H9 (cell line): ENCODE measurements around the gene JMJD8. TPM values are rescaled to one million over a fixed set of nuclear protein-coding genes. Genes with fewer than 3 reads are reported as not detected.

Experiments
- DNase-seq: peaks from one replicate; pipeline ENCODE4 v3.0.0-alpha.2; 2017
- H2AFZ ChIP-seq: one replicate; pipeline ENCODE4 v1.6.1; 2013; ENCODE audit warnings: mild to moderate bottlenecking, low read length, control low read depth, moderate library complexity
- H2AK5ac ChIP-seq: 2 replicates; pipeline ENCODE4 v1.6.1; 2013; ENCODE audit warnings: low read length, control low read depth, mixed read lengths; ENCODE audit not compliant: insufficient read length
- H2BK120ac ChIP-seq: one replicate; pipeline ENCODE4 v1.6.1; 2013; ENCODE audit warnings: low read depth, mild to moderate bottlenecking, low read length, control low read depth, inconsistent platforms; ENCODE audit not compliant: poor library complexity, severe bottlenecking
- H2BK12ac ChIP-seq: 2 replicates; pipeline ENCODE4 v1.6.1; 2013; ENCODE audit warnings: low read length, control low read depth, mixed read lengths, low read depth; ENCODE audit not compliant: insufficient read length
- H2BK15ac ChIP-seq: 2 replicates; pipeline ENCODE4 v1.6.1; 2013; ENCODE audit warnings: low read depth, low read length, control low read depth
- H2BK20ac ChIP-seq: one replicate; pipeline ENCODE4 v1.6.1; 2013; ENCODE audit warnings: low read depth, mild to moderate bottlenecking, low read length, control low read depth, inconsistent platforms; ENCODE audit not compliant: poor library complexity, severe bottlenecking
- H2BK5ac ChIP-seq: 2 replicates; pipeline ENCODE4 v1.6.1; 2013; ENCODE audit warnings: low read length, control low read depth, mixed read lengths; ENCODE audit not compliant: insufficient read length
- H3K14ac ChIP-seq: 2 replicates; pipeline ENCODE4 v1.6.1; 2013; ENCODE audit warnings: low read length, control low read depth; ENCODE audit not compliant: insufficient read depth
- H3K18ac ChIP-seq: 2 replicates; pipeline ENCODE4 v1.6.1; 2013; ENCODE audit warnings: low read depth, mild to moderate bottlenecking, mixed read lengths, low read length, control low read depth; ENCODE audit not compliant: insufficient read length
- H3K23ac ChIP-seq: 2 replicates; pipeline ENCODE4 v1.6.1; 2013; ENCODE audit warnings: low read length, control low read depth, mixed read lengths, low read depth; ENCODE audit not compliant: insufficient read length
- H3K23me2 ChIP-seq: 2 replicates; pipeline ENCODE4 v1.6.1; 2013; ENCODE audit warnings: low read depth, mild to moderate bottlenecking, mixed read lengths, low read length, control low read depth; ENCODE audit not compliant: insufficient read length, poor library complexity, severe bottlenecking
- H3K27ac ChIP-seq: 2 replicates; pipeline ENCODE4 v1.5.1; 2013; ENCODE audit warnings: low read length, control low read depth, mixed read lengths, low read depth; ENCODE audit not compliant: insufficient read length
- H3K27me3 ChIP-seq: 2 replicates; pipeline ENCODE4 v1.6.1; 2013; ENCODE audit warnings: low read length, control low read depth, inconsistent platforms; ENCODE audit not compliant: insufficient read depth
- H3K4ac ChIP-seq: 2 replicates; pipeline ENCODE4 v1.6.1; 2013; ENCODE audit warnings: low read depth, mild to moderate bottlenecking, control low read depth, inconsistent platforms, low read length, moderate library complexity
- H3K4me1 ChIP-seq: 2 replicates; pipeline ENCODE4 v1.6.1; 2013; ENCODE audit warnings: low read length, control low read depth, inconsistent platforms; ENCODE audit not compliant: insufficient read depth
- H3K4me2 ChIP-seq: 2 replicates; pipeline ENCODE4 v1.6.1; 2013; ENCODE audit warnings: low read length, control low read depth, mixed read lengths; ENCODE audit not compliant: insufficient read length, insufficient read depth
- H3K56ac ChIP-seq: 2 replicates; pipeline ENCODE4 v1.6.1; 2013; ENCODE audit warnings: low read depth, mild to moderate bottlenecking, mixed read lengths, low read length, control low read depth; ENCODE audit not compliant: insufficient read length
- H3K79me1 ChIP-seq: 2 replicates; pipeline ENCODE4 v1.6.1; 2013; ENCODE audit warnings: low read depth, mild to moderate bottlenecking, moderate library complexity, low read length, control low read depth, inconsistent platforms; ENCODE audit not compliant: insufficient read depth, poor library complexity, severe bottlenecking
- H3K79me2 ChIP-seq: 2 replicates; pipeline ENCODE4 v1.6.1; 2013; ENCODE audit warnings: low read length, control low read depth, inconsistent platforms; ENCODE audit not compliant: insufficient read depth
- H3K9ac ChIP-seq: 2 replicates; pipeline ENCODE4 v1.6.1; 2013; ENCODE audit warnings: low read length, control low read depth, mixed read lengths; ENCODE audit not compliant: insufficient read length; ENCODE audit errors: extremely low read depth
- H3K9me3 ChIP-seq: one replicate; pipeline ENCODE4 v1.6.1; 2013; ENCODE audit warnings: low read depth, low read length, inconsistent platforms; ENCODE audit not compliant: control insufficient read depth
- H3T11ph ChIP-seq: one replicate; pipeline ENCODE4 v1.6.1; 2013; ENCODE audit warnings: mild to moderate bottlenecking, low read length, control low read depth, inconsistent platforms
- H4K20me1 ChIP-seq: one replicate; pipeline ENCODE4 v1.6.1; 2013; ENCODE audit not compliant: control insufficient read depth, insufficient read length, insufficient read depth
- H4K5ac ChIP-seq: 2 replicates; pipeline ENCODE4 v1.6.1; 2013; ENCODE audit warnings: low read depth, mild to moderate bottlenecking, mixed read lengths, low read length, control low read depth; ENCODE audit not compliant: insufficient read length
- H4K8ac ChIP-seq: replicated peaks from 2 replicates; pipeline ENCODE4 v1.6.1; 2013; ENCODE audit warnings: low read length, control low read depth, mixed read lengths, low read depth; ENCODE audit not compliant: insufficient read length
- H4K91ac ChIP-seq: 2 replicates; pipeline ENCODE4 v1.6.1; 2013; ENCODE audit warnings: low read depth, mild to moderate bottlenecking, moderate library complexity, mixed read lengths, low read length, control low read depth; ENCODE audit not compliant: insufficient read length
- H3K27ac Mint-ChIP-seq, 3 experiments: 2 replicates in 2 of 3; 3 replicates in 1 of 3; pipeline ENCODE4 v1.8.0; 2020 to 2021; ENCODE audit warnings: mixed read lengths in 3 of 3, mild to moderate bottlenecking in 1 of 3, moderate library complexity in 1 of 3
- H3K27me3 Mint-ChIP-seq: 2 replicates; pipeline ENCODE4 v1.8.0; 2021; ENCODE audit warnings: low read depth, mild to moderate bottlenecking, moderate library complexity, mixed read lengths
- H3K36me3 Mint-ChIP-seq, 3 experiments: 2 replicates in 2 of 3; 3 replicates in 1 of 3; pipeline ENCODE4 v1.8.0; 2020 to 2021; ENCODE audit warnings: low read depth in 3 of 3, mixed read lengths in 3 of 3; ENCODE audit not compliant: insufficient read depth in 1 of 3
- H3K4me1 Mint-ChIP-seq, 2 experiments: 2 replicates each; pipeline ENCODE4 v1.8.0; 2020; ENCODE audit warnings: mixed read lengths in 2 of 2
- H3K4me3 Mint-ChIP-seq, 2 experiments: 2 replicates in 1 of 2; 3 replicates in 1 of 2; pipeline ENCODE4 v1.8.0; 2020 to 2021; ENCODE audit warnings: mild to moderate bottlenecking in 2 of 2, mixed read lengths in 2 of 2, moderate library complexity in 1 of 2
- H3K9me3 Mint-ChIP-seq, 2 experiments: 2 replicates in 1 of 2; 3 replicates in 1 of 2; pipeline ENCODE4 v1.8.0; 2020; ENCODE audit warnings: mild to moderate bottlenecking in 2 of 2, mixed read lengths in 2 of 2, moderate library complexity in 1 of 2
- CTCF ChIP-seq: fragments of 200-600 bp; sonication (generic); conservative IDR thresholded peaks from 3 replicates; pipeline ENCODE4 v1.8.0; 2021; ENCODE audit warnings: antibody characterized with exemption, mild to moderate bottlenecking
- WGBS: extraction: QIAGEN DNeasy Blood & Tissue Kit; methylation state at CpG from one replicate; pipeline ENCODE4 v1.1.7; 2013; ENCODE audit warnings: missing lambda C conversion rate, low lambda C conversion rate, mixed read lengths; ENCODE audit not compliant: insufficient read length; ENCODE audit errors: extremely low coverage; 5-methylcytosine and 5-hydroxymethylcytosine counted together
- total RNA-seq: library from RNA; stranded (reverse); gene quantifications from 2 replicates; pipeline ENCODE4 v1.2.1, GENCODE V29; 2021

The JMJD8 gene
- total RNA-seq, 1 experiment from 2014 or later, result 52.7 TPM

GRCh38 chr16:708959-709358 lies 24.8 kb upstream of the JMJD8 start:
- Histone ChIP-seq H2BK5ac (no peak overlapping the region), H3K23ac (no peak overlapping the region), H3K56ac (no peak overlapping the region), H2BK20ac (no peak overlapping the region), H3K9me3 (no peaks in the 10 kb centered on the region), H2BK12ac (no peak overlapping the region), H4K20me1 (no peaks in the 10 kb centered on the region), H3K4me1 (no peaks in the 10 kb centered on the region), H2AK5ac (no peak overlapping the region), H2BK15ac (no peak overlapping the region), H3K14ac (no peak overlapping the region), H3K9ac (no peak overlapping the region), H4K8ac (no peak overlapping the region), H3K79me2 (no peaks in the 10 kb centered on the region), H2BK120ac (no peak overlapping the region), H3K4me2 (no peak overlapping the region), H4K5ac (no peak overlapping the region), H4K91ac (no peak overlapping the region), H2AFZ (no peak overlapping the region), H3K27ac (no peak overlapping the region), H3T11ph (no peak overlapping the region), H3K4ac (no peak overlapping the region), H3K23me2 (peaks cover 4% of the 10 kb centered on the region), H3K27me3 (peaks cover 24% of the 10 kb centered on the region; the same call in 1 of the 2 replicates), H3K18ac (no peak overlapping the region), H3K79me1 (no peaks in the 10 kb centered on the region)
- Mint-ChIP-seq H3K4me3 (no peak overlapping the region), H3K27me3 (peaks cover 81% of the 10 kb centered on the region), H3K36me3 (no peaks in the 10 kb centered on the region), H3K27ac (no peak overlapping the region), H3K9me3 (peaks cover 0 to 2% of the 10 kb centered on the region in 2 experiments; a peak in 2 of 5 replicates), H3K4me1 (peaks cover 3 to 10% of the 10 kb centered on the region in 2 experiments; a peak in 3 of 4 replicates)
- WGBS, result no CpG with 5 or more reads among the region's 4 CpGs
- no peak for DNase-seq
- no peak for TF ChIP-seq CTCF
